ENCODE measurements around the gene PDZRN3. TPM values are rescaled to one million over a fixed set of nuclear protein-coding genes. Genes with fewer than 3 reads are reported as not detected.

The PDZRN3 gene
- total and polyA plus RNA-seq, 2 experiments from 2014 or later: 7.5 to 14.0 TPM

DNA sequence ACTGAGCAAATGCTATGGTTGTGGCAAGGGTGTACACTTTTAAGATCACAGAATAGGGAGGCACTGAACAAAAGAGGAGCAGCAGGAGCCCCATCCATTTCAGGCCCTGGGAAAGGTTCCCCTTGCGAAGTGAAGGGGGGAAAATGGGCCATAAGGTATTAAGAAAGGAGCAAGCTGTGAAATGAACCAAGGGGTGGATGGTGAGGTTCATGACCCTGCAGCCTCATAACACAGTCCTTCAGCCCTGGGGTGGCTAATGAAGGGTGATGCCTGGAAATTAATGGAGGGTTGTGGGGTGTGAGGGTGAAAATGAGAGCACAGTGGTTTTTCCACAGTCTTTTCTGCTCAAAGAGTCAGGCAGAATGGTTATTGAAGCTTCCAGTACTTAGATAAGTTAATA is 150.1 kb downstream of the PDZRN3 start:
- no peak for ATAC-seq
- Histone ChIP-seq H3K36me3 (ENCODE audit: insufficient read depth) (no peaks in the 10 kb centered on the region), H3K4me3 (no peak overlapping the region), H3K4me2 (no peak overlapping the region), H3K9me2 (ENCODE audit: insufficient read depth) (peaks cover 22% of the 10 kb centered on the region; the same call in 1 of the 2 replicates), H3F3A (replicated peaks; ENCODE audit: low read depth) (no peaks in the 10 kb centered on the region), H3K27ac (ENCODE audit: low read depth) (no peak overlapping the region), H3K79me2 (replicated peaks; ENCODE audit: insufficient read depth) (no peaks in the 10 kb centered on the region), H4K20me1 (replicated peaks; ENCODE audit: insufficient read depth) (no peaks in the 10 kb centered on the region), H2AFZ (no peak overlapping the region), H3K4me1 (ENCODE audit: insufficient read depth) (peaks cover 3% of the 10 kb centered on the region; the same call in 1 of the 2 replicates), H3K27me3 (ENCODE audit: insufficient read depth) (no peaks in the 10 kb centered on the region)
- TF ChIP-seq, protein P1, sequence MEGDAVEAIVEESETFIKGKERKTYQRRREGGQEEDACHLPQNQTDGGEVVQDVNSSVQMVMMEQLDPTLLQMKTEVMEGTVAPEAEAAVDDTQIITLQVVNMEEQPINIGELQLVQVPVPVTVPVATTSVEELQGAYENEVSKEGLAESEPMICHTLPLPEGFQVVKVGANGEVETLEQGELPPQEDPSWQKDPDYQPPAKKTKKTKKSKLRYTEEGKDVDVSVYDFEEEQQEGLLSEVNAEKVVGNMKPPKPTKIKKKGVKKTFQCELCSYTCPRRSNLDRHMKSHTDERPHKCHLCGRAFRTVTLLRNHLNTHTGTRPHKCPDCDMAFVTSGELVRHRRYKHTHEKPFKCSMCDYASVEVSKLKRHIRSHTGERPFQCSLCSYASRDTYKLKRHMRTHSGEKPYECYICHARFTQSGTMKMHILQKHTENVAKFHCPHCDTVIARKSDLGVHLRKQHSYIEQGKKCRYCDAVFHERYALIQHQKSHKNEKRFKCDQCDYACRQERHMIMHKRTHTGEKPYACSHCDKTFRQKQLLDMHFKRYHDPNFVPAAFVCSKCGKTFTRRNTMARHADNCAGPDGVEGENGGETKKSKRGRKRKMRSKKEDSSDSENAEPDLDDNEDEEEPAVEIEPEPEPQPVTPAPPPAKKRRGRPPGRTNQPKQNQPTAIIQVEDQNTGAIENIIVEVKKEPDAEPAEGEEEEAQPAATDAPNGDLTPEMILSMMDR (conservative IDR thresholded peaks at IDR 0.05; ENCODE audit: low read depth in 2 of 2): no peak
- TF ChIP-seq ZNF331 (CRISPR knock-in tag; IDR thresholded peaks at IDR 0.05; ENCODE audit: low read depth) (no peak), NANOG (IDR thresholded peaks at IDR 0.05; ENCODE audit: borderline replicate concordance) (no peak), ZNF114 (CRISPR knock-in tag; IDR thresholded peaks at IDR 0.05) (no peak), JUNB (IDR thresholded peaks at IDR 0.05; ENCODE audit: unreplicated experiment) (no peak), STAT1 (IDR thresholded peaks at IDR 0.05; ENCODE audit: unreplicated experiment) (no peak), EZH2phosphoT487 (IDR thresholded peaks at IDR 0.05; ENCODE audit: unreplicated experiment) (no peak), CREB1 (CRISPR knock-in tag; IDR thresholded peaks at IDR 0.05; ENCODE audit: low read depth) (no peak), POLR2AphosphoS5 (IDR thresholded peaks at IDR 0.05; ENCODE audit: low read depth) (no peak), EZH2 (IDR thresholded peaks at IDR 0.05; ENCODE audit: low read depth, unreplicated experiment) (no peak)
- TF ChIP-seq, protein P2, sequence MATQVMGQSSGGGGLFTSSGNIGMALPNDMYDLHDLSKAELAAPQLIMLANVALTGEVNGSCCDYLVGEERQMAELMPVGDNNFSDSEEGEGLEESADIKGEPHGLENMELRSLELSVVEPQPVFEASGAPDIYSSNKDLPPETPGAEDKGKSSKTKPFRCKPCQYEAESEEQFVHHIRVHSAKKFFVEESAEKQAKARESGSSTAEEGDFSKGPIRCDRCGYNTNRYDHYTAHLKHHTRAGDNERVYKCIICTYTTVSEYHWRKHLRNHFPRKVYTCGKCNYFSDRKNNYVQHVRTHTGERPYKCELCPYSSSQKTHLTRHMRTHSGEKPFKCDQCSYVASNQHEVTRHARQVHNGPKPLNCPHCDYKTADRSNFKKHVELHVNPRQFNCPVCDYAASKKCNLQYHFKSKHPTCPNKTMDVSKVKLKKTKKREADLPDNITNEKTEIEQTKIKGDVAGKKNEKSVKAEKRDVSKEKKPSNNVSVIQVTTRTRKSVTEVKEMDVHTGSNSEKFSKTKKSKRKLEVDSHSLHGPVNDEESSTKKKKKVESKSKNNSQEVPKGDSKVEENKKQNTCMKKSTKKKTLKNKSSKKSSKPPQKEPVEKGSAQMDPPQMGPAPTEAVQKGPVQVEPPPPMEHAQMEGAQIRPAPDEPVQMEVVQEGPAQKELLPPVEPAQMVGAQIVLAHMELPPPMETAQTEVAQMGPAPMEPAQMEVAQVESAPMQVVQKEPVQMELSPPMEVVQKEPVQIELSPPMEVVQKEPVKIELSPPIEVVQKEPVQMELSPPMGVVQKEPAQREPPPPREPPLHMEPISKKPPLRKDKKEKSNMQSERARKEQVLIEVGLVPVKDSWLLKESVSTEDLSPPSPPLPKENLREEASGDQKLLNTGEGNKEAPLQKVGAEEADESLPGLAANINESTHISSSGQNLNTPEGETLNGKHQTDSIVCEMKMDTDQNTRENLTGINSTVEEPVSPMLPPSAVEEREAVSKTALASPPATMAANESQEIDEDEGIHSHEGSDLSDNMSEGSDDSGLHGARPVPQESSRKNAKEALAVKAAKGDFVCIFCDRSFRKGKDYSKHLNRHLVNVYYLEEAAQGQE (IDR thresholded peaks at IDR 0.05; ENCODE audit: unreplicated experiment): no peak
- TF ChIP-seq, protein P3, sequence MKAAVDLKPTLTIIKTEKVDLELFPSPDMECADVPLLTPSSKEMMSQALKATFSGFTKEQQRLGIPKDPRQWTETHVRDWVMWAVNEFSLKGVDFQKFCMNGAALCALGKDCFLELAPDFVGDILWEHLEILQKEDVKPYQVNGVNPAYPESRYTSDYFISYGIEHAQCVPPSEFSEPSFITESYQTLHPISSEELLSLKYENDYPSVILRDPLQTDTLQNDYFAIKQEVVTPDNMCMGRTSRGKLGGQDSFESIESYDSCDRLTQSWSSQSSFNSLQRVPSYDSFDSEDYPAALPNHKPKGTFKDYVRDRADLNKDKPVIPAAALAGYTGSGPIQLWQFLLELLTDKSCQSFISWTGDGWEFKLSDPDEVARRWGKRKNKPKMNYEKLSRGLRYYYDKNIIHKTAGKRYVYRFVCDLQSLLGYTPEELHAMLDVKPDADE (IDR thresholded peaks at IDR 0.05): no peak
- TF ChIP-seq, protein P4, sequence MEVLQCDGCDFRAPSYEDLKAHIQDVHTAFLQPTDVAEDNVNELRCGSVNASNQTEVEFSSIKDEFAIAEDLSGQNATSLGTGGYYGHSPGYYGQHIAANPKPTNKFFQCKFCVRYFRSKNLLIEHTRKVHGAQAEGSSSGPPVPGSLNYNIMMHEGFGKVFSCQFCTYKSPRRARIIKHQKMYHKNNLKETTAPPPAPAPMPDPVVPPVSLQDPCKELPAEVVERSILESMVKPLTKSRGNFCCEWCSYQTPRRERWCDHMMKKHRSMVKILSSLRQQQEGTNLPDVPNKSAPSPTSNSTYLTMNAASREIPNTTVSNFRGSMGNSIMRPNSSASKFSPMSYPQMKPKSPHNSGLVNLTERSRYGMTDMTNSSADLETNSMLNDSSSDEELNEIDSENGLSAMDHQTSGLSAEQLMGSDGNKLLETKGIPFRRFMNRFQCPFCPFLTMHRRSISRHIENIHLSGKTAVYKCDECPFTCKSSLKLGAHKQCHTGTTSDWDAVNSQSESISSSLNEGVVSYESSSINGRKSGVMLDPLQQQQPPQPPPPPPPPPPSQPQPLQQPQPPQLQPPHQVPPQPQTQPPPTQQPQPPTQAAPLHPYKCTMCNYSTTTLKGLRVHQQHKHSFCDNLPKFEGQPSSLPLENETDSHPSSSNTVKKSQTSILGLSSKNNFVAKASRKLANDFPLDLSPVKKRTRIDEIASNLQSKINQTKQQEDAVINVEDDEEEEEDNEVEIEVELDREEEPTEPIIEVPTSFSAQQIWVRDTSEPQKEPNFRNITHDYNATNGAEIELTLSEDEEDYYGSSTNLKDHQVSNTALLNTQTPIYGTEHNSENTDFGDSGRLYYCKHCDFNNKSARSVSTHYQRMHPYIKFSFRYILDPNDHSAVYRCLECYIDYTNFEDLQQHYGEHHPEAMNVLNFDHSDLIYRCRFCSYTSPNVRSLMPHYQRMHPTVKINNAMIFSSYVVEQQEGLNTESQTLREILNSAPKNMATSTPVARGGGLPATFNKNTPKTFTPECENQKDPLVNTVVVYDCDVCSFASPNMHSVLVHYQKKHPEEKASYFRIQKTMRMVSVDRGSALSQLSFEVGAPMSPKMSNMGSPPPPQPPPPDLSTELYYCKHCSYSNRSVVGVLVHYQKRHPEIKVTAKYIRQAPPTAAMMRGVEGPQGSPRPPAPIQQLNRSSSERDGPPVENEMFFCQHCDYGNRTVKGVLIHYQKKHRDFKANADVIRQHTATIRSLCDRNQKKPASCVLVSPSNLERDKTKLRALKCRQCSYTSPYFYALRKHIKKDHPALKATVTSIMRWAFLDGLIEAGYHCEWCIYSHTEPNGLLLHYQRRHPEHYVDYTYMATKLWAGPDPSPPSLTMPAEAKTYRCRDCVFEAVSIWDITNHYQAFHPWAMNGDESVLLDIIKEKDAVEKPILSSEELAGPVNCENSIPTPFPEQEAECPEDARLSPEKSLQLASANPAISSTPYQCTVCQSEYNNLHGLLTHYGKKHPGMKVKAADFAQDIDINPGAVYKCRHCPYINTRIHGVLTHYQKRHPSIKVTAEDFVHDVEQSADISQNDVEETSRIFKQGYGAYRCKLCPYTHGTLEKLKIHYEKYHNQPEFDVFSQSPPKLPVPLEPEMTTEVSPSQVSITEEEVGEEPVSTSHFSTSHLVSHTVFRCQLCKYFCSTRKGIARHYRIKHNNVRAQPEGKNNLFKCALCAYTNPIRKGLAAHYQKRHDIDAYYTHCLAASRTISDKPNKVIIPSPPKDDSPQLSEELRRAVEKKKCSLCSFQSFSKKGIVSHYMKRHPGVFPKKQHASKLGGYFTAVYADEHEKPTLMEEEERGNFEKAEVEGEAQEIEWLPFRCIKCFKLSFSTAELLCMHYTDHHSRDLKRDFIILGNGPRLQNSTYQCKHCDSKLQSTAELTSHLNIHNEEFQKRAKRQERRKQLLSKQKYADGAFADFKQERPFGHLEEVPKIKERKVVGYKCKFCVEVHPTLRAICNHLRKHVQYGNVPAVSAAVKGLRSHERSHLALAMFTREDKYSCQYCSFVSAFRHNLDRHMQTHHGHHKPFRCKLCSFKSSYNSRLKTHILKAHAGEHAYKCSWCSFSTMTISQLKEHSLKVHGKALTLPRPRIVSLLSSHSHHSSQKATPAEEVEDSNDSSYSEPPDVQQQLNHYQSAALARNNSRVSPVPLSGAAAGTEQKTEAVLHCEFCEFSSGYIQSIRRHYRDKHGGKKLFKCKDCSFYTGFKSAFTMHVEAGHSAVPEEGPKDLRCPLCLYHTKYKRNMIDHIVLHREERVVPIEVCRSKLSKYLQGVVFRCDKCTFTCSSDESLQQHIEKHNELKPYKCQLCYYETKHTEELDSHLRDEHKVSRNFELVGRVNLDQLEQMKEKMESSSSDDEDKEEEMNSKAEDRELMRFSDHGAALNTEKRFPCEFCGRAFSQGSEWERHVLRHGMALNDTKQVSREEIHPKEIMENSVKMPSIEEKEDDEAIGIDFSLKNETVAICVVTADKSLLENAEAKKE (CRISPR knock-in tag; IDR thresholded peaks at IDR 0.05): no peak
- peaks cover 18% of the 10 kb centered on the region for H3K9me3 Mint-ChIP-seq
- peaks cover 35% of the 10 kb centered on the region for H3K4me1 Mint-ChIP-seq
- no peak overlapping the region for H3K4me3 Mint-ChIP-seq
- peaks cover 20% of the 10 kb centered on the region for H3K36me3 Mint-ChIP-seq (ENCODE audit: low read depth)
- H3K27ac Mint-ChIP-seq: no peak overlapping the region
- peaks cover 7% of the 10 kb centered on the region for H3K27me3 Mint-ChIP-seq (ENCODE audit: insufficient read depth, low read depth, poor library complexity)
- DNase-seq (ENCODE audit: low spot score): no peak
